ENCODE measurements around the gene ALKAL2.

The ALKAL2 gene

DNA sequence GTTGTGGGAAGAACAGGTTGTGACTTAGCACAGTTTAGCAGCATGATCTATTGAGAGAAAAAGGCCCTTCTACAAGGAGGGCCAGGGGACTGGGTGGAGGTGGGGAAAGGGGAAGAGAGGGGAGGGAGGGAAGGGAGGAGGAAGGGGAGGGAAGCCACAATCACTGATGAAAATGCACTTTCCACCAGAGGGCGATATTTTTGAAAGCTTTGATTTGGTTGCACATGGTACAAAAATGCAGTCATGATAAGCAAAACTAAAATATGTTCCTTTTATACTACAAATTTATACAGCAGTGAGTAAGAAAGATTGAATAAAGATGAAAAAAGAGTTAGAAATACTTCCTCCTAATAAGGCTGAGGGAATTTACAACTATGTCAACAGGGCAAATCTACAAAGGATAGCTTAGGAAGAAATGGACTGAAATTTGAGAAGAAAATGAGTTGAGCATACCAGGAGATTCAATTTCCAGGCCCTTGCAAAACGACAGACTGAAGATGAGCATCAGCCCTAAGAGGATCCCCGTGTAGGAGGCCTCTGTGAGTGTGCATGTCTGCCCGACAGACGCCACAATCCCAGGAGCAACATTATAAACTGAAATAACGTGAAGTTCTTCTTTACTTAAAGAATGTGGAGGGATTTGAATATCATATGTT lies 41.3 kb downstream of the ALKAL2 start:
- peak; percentile 42 for DNase-seq (ENCODE audit: low read depth, low spot score)

GRCh38 chr2:244547-244946 lies 43.3 kb downstream of the ALKAL2 start:
- DNase-seq (ENCODE audit: low read depth, low spot score), result no peak

GRCh38 chr2:238869-239268 lies 49.0 kb downstream of the ALKAL2 start:
- no peak for DNase-seq (ENCODE audit: low read depth, low spot score)

GRCh38 chr2:238431-238830 lies 49.5 kb downstream of the ALKAL2 start:
- DNase-seq (ENCODE audit: low read depth, low spot score), result no peak

- DNase-seq (ENCODE audit: low read depth, low spot score), result no peak
Measured at GRCh38 chr2:237878-238277, 50.0 kb downstream of the ALKAL2 start.

- no peak for DNase-seq (ENCODE audit: low read depth, low spot score)
Measured at GRCh38 chr2:236993-237539, 50.8 kb downstream of the ALKAL2 start.

- no peak for DNase-seq (ENCODE audit: low read depth, low spot score)
Measured at GRCh38 chr2:234421-234820, 53.5 kb downstream of the ALKAL2 start.

- DNase-seq (ENCODE audit: low read depth, low spot score), result peak; percentile 24
Measured at GRCh38 chr2:233030-233429, 54.9 kb downstream of the ALKAL2 start.

DNA sequence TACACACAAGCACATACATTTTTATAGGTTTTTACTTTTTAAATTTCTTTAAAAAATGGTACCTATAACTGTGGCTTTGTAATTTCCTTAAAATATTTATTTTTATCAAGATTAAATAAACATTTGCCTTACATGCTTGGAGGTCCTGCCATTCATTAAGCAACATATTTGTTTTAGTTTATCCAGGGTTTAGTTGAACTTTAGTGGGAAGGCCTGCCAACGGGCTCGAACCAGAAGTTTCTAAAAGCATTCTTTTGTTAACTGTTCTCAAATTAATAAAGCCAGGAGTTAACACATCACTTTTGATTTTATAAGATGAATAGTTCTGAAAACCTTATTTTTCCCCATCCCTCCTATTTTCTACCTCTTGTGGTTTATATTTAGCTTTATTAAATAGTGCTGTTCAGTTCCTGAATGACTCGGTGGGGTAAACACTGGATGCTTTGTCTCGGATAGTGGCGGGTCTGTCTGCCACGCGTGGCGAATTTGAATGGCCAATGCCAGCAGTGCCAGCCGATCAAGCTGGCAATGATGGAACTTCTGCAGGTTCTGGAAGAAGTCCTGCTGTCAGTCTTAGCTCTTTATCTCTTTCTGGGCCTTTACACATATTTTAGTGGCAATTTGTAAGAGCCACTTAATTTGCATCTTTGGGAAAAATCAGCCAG lies 56.2 kb downstream of the ALKAL2 start:
- no peak for DNase-seq (ENCODE audit: low read depth, low spot score)

All from ELF-1 (cell line).